Measurements from ENCODE around the gene METTL8. TPM values are rescaled to one million over a fixed set of nuclear protein-coding genes. Genes with fewer than 3 reads are reported as not detected.

METTL8 gene
- total and polyA plus RNA-seq, 2 of the 13 experiments (the other 11 are each of a cell fraction or from before 2014, with no cell fraction given) = 18.6 to 68.2 TPM

DNA sequence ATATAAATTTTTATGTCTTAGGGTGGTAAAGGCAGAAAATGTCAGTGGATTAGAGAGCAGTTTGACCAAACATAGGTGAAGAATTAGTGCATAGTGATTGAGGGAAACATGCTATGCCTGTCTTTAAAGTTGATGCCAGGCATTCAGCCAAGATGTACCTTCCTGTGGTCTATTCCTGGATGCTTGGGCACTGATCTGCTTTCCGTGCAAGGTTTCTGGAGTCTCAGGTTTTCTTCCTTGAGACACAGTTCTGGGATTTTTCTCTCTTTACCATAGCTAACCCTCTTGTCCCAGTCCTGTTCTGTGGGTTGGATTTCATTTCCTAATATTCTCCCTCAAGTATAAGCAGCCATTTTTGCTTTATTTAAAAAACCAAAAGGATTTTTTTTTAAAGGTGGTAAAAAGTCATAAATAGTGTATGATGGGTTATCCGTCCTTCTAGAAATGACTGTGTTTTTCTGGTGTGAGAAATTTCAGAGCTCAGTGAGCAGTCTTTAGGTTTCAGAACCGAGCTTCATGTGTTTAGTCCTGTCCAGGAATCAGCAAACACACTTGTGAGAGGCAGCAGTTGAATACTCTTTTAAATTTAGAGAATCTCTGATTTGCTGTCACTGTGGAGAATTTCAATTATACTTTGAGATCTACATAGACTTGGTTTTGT is 45.5 kb upstream of the METTL8 start:
- Histone ChIP-seq H3K36me3 (replicated peaks in 1 of 2; ENCODE audit: control insufficient read depth in 1 of 2, insufficient read depth in 2 of 2, low read length in 2 of 2) (peaks cover 6 to 45% of the 10 kb centered on the region in 2 experiments; a peak in 4 of 5 replicates), H3K4me1 (ENCODE audit: insufficient read depth, low read length) (peaks cover 15% of the 10 kb centered on the region), H3K4me2 (ENCODE audit: low read depth, low read length) (no peak overlapping the region), H3K9ac (ENCODE audit: insufficient read depth, low read depth, low read length) (no peak overlapping the region), H3K79me2 (ENCODE audit: insufficient read depth, low read length) (no peaks in the 10 kb centered on the region), H2AFZ (ENCODE audit: low read length) (no peak overlapping the region), H3K27ac (ENCODE audit: extremely low read length, insufficient read depth, low read length) (no peak overlapping the region), H3K9me3 (ENCODE audit: low read length) (no peaks in the 10 kb centered on the region), H3K4me3 (replicated peaks in 1 of 3; ENCODE audit: insufficient read depth in 1 of 3, low read depth in 2 of 3, low read length in 3 of 3) (no peak overlapping the region), H3K27me3 (ENCODE audit: control insufficient read depth in 1 of 2, insufficient read depth in 2 of 2, low read length in 2 of 2) (no peaks in the 10 kb centered on the region), H4K20me1 (ENCODE audit: insufficient read depth, low read length) (no peaks in the 10 kb centered on the region)
- ATAC-seq (no peak), FAIRE-seq (peak; percentile 23), DNase-seq (ENCODE audit: low spot score) (no peak)
- ChIA-PET CTCF (ENCODE audit: low intra/inter-chr PET ratio, low total read pairs) (no interaction called here), POLR2A (no interaction called here)
- no TSS peak for BruUV-seq (replicated peaks)
- in situ Hi-C loops (cut with HindIII; ENCODE audit: extremely low pct_ligation_motif_present, low pct_unique_long_range_greater_than_20kb) = no loop called here
- intact Hi-C loops (cut with micrococcal nuclease; ENCODE audit: unreplicated experiment) = no loop called here
- WGBS (ENCODE audit: low lambda C conversion rate) = 96% methylated on average over 3 of the region's 3 CpGs
- TF ChIP-seq SNRNP70 (IDR thresholded peaks at IDR 0.05; ENCODE audit: low read depth, low read length) = no peak
- TF ChIP-seq ELF1 (CRISPR knock-in tag; IDR thresholded peaks at IDR 0.05) = no peak
- TF ChIP-seq ZNF775 (CRISPR knock-in tag; IDR thresholded peaks at IDR 0.05; ENCODE audit: borderline replicate concordance) = no peak
- TF ChIP-seq, protein P1, sequence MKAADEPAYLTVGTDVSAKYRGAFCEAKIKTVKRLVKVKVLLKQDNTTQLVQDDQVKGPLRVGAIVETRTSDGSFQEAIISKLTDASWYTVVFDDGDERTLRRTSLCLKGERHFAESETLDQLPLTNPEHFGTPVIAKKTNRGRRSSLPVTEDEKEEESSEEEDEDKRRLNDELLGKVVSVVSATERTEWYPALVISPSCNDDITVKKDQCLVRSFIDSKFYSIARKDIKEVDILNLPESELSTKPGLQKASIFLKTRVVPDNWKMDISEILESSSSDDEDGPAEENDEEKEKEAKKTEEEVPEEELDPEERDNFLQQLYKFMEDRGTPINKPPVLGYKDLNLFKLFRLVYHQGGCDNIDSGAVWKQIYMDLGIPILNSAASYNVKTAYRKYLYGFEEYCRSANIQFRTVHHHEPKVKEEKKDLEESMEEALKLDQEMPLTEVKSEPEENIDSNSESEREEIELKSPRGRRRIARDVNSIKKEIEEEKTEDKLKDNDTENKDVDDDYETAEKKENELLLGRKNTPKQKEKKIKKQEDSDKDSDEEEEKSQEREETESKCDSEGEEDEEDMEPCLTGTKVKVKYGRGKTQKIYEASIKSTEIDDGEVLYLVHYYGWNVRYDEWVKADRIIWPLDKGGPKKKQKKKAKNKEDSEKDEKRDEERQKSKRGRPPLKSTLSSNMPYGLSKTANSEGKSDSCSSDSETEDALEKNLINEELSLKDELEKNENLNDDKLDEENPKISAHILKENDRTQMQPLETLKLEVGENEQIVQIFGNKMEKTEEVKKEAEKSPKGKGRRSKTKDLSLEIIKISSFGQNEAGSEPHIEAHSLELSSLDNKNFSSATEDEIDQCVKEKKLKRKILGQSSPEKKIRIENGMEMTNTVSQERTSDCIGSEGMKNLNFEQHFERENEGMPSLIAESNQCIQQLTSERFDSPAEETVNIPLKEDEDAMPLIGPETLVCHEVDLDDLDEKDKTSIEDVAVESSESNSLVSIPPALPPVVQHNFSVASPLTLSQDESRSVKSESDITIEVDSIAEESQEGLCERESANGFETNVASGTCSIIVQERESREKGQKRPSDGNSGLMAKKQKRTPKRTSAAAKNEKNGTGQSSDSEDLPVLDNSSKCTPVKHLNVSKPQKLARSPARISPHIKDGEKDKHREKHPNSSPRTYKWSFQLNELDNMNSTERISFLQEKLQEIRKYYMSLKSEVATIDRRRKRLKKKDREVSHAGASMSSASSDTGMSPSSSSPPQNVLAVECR (CRISPR knock-in tag; IDR thresholded peaks at IDR 0.05; ENCODE audit: borderline replicate concordance) = no peak
- TF ChIP-seq ZBTB7A (CRISPR knock-in tag; IDR thresholded peaks at IDR 0.05) = no peak
- TF ChIP-seq, protein P2, sequence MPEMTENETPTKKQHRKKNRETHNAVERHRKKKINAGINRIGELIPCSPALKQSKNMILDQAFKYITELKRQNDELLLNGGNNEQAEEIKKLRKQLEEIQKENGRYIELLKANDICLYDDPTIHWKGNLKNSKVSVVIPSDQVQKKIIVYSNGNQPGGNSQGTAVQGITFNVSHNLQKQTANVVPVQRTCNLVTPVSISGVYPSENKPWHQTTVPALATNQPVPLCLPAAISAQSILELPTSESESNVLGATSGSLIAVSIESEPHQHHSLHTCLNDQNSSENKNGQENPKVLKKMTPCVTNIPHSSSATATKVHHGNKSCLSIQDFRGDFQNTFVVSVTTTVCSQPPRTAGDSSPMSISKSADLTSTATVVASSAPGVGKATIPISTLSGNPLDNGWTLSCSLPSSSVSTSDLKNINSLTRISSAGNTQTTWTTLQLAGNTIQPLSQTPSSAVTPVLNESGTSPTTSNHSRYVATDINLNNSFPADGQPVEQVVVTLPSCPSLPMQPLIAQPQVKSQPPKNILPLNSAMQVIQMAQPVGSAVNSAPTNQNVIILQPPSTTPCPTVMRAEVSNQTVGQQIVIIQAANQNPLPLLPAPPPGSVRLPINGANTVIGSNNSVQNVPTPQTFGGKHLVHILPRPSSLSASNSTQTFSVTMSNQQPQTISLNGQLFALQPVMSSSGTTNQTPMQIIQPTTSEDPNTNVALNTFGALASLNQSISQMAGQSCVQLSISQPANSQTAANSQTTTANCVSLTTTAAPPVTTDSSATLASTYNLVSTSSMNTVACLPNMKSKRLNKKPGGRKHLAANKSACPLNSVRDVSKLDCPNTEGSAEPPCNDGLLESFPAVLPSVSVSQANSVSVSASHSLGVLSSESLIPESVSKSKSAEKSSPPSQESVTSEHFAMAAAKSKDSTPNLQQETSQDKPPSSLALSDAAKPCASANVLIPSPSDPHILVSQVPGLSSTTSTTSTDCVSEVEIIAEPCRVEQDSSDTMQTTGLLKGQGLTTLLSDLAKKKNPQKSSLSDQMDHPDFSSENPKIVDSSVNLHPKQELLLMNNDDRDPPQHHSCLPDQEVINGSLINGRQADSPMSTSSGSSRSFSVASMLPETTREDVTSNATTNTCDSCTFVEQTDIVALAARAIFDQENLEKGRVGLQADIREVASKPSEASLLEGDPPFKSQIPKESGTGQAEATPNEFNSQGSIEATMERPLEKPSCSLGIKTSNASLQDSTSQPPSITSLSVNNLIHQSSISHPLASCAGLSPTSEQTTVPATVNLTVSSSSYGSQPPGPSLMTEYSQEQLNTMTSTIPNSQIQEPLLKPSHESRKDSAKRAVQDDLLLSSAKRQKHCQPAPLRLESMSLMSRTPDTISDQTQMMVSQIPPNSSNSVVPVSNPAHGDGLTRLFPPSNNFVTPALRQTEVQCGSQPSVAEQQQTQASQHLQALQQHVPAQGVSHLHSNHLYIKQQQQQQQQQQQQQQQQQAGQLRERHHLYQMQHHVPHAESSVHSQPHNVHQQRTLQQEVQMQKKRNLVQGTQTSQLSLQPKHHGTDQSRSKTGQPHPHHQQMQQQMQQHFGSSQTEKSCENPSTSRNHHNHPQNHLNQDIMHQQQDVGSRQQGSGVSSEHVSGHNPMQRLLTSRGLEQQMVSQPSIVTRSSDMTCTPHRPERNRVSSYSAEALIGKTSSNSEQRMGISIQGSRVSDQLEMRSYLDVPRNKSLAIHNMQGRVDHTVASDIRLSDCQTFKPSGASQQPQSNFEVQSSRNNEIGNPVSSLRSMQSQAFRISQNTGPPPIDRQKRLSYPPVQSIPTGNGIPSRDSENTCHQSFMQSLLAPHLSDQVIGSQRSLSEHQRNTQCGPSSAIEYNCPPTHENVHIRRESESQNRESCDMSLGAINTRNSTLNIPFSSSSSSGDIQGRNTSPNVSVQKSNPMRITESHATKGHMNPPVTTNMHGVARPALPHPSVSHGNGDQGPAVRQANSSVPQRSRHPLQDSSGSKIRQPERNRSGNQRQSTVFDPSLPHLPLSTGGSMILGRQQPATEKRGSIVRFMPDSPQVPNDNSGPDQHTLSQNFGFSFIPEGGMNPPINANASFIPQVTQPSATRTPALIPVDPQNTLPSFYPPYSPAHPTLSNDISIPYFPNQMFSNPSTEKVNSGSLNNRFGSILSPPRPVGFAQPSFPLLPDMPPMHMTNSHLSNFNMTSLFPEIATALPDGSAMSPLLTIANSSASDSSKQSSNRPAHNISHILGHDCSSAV (CRISPR knock-in tag; IDR thresholded peaks at IDR 0.05; ENCODE audit: borderline replicate concordance) = no peak
- no peak for TF ChIP-seq GMEB1 (CRISPR knock-in tag; IDR thresholded peaks at IDR 0.05; ENCODE audit: borderline replicate concordance)
- no peak for TF ChIP-seq NFKB2 (CRISPR knock-in tag; IDR thresholded peaks at IDR 0.05; ENCODE audit: borderline replicate concordance)
- TF ChIP-seq ZNF616 (CRISPR knock-in tag; IDR thresholded peaks at IDR 0.05; ENCODE audit: low read depth) = no peak

Data from HepG2 (cell line).